HepG2 (cell line): Measurements from ENCODE around the gene LSMEM2. TPM values are rescaled to one million over a fixed set of nuclear protein-coding genes. Genes with fewer than 3 reads are reported as not detected.
A peak's percentile ranks its signal among the peaks of the same experiment; 100 is the strongest.

Source experiments
- DMAP1 ChIP-seq: IDR thresholded peaks from 2 replicates; pipeline ENCODE4 v1.6.1; 2016
- HNF1B ChIP-seq: sonication (generic); formaldehyde crosslinking; IDR thresholded peaks from 2 replicates; pipeline ENCODE4 v1.5.1; 2020; ENCODE audit warnings: mild to moderate bottlenecking, moderate library complexity, missing genetic modification reagents
- IRF2 ChIP-seq: IDR thresholded peaks from 2 replicates; pipeline ENCODE4 v1.6.1; 2018; ENCODE audit warnings: missing genetic modification reagents, missing compliant biosample characterization
- JUNB ChIP-seq: sonication (generic); formaldehyde crosslinking; IDR thresholded peaks from 2 replicates; pipeline ENCODE4 v1.8.0; 2022; ENCODE audit warnings: missing genetic modification reagents, mild to moderate bottlenecking, borderline replicate concordance
- MED1 ChIP-seq: sonication (generic); formaldehyde crosslinking; IDR thresholded peaks from 2 replicates; pipeline ENCODE4 v1.4.0; 2020; ENCODE audit warnings: missing genetic modification reagents
- NR2F6 ChIP-seq, 2 experiments: IDR thresholded peaks; 2 replicates each; pipeline ENCODE4 v1.6.1; 2016; ENCODE audit warnings: antibody characterized with exemption in 1 of 2, mild to moderate bottlenecking in 1 of 2
- PAXIP1 ChIP-seq: sonication (generic); formaldehyde crosslinking; conservative IDR thresholded peaks from 2 replicates; pipeline ENCODE4 v1.4.0; 2020; ENCODE audit warnings: mild to moderate bottlenecking, missing genetic modification reagents, moderate library complexity
- SETDB1 ChIP-seq: sonication (generic); formaldehyde crosslinking; IDR thresholded peaks from 2 replicates; pipeline ENCODE4 v1.5.1; 2020; ENCODE audit warnings: missing genetic modification reagents, mild to moderate bottlenecking, borderline replicate concordance
- U2AF1 ChIP-seq: fragments of 200-400 bp; formaldehyde crosslinking; optimal IDR thresholded peaks from 2 replicates; pipeline ENCODE3; 2017; ENCODE audit warnings: mild to moderate bottlenecking, low read depth, low read length
- ZBTB42 ChIP-seq: sonication (generic); formaldehyde crosslinking; IDR thresholded peaks from 2 replicates; pipeline ENCODE4 v1.5.0; 2020; ENCODE audit warnings: mild to moderate bottlenecking, missing genetic modification reagents
- ZFP37 ChIP-seq: sonication (generic); formaldehyde crosslinking; IDR thresholded peaks from 2 replicates; pipeline ENCODE4 v1.4.0; 2020; ENCODE audit warnings: missing genetic modification reagents, borderline replicate concordance
- ZNF431 ChIP-seq: sonication (generic); formaldehyde crosslinking; IDR thresholded peaks from 2 replicates; pipeline ENCODE4 v1.9.0; 2022; ENCODE audit warnings: missing genetic modification reagents, low read depth, mild to moderate bottlenecking, borderline replicate concordance
- ZNF441 ChIP-seq: sonication (generic); formaldehyde crosslinking; IDR thresholded peaks from 2 replicates; pipeline ENCODE4 v1.7.0; 2021; ENCODE audit warnings: missing genetic modification reagents, borderline replicate concordance
- ZNF513 ChIP-seq: sonication (generic); formaldehyde crosslinking; conservative IDR thresholded peaks from 2 replicates; pipeline ENCODE4 v1.5.0; 2020; ENCODE audit warnings: missing genetic modification reagents
- ZNF609 ChIP-seq: sonication (generic); formaldehyde crosslinking; IDR thresholded peaks from 2 replicates; pipeline ENCODE4 v1.4.0; 2020; ENCODE audit warnings: mild to moderate bottlenecking, missing genetic modification reagents, borderline replicate concordance
- polyA plus RNA-seq, 8 experiments: library from polyadenylated mRNA; depleted of rRNA in 3 of 8; stranded (reverse) in 7 of 8; unstranded in 1 of 8; fragments of >200 nt; fragmentation: Illumina TruSeq in 4 of 8; extraction: Trizol in 4 of 8; gene quantifications; 2 replicates each; pipeline versions ENCODE4 v1.2.1 to v1.2.3, GENCODE V29; 2011 to 2016; ENCODE audit warnings: low read depth in 4 of 8, missing spikeins in 1 of 8, mixed read lengths in 1 of 8; ENCODE audit not compliant: insufficient read depth in 1 of 8
- total RNA-seq, 5 experiments: library from RNA; depleted of rRNA; stranded (reverse); fragments of >200 nt; fragmentation: Illumina TruSeq; extraction: Trizol; gene quantifications; 2 replicates each; pipeline ENCODE4 v1.2.3, GENCODE V29; 2016; ENCODE audit warnings: low read depth in 1 of 5

The LSMEM2 gene
- total and polyA plus RNA-seq, 2 of the 13 experiments (the other 11 are each of a cell fraction or from before 2014, with no cell fraction given) = 0.07 to 0.41 TPM

GRCh38 chr3:50321336-50322114 is 42.6 kb downstream of the LSMEM2 start (continued):
- peak; percentile 57; the same call in 1 of the 2 replicates for TF ChIP-seq NR2F6 (IDR thresholded peaks at IDR 0.05)
- TF ChIP-seq NR2F6 (CRISPR knock-in tag; IDR thresholded peaks at IDR 0.05) = peak; percentile 71
- no peak for TF ChIP-seq HNF1B (CRISPR knock-in tag)
- no peak for TF ChIP-seq ZFP37 (CRISPR knock-in tag)
- TF ChIP-seq DMAP1 = peak; percentile 39; the same call in 1 of the 2 replicates
- peak; percentile 76 for TF ChIP-seq U2AF1
- TF ChIP-seq ZNF431 (CRISPR knock-in tag) = no peak; the same call in 1 of the 2 replicates
- TF ChIP-seq MED1 = peak; percentile 66
- TF ChIP-seq ZBTB42 (CRISPR knock-in tag) = no peak
- peak; percentile 95 for TF ChIP-seq PAXIP1 (CRISPR knock-in tag)
- TF ChIP-seq JUNB (CRISPR knock-in tag) = no peak
- no peak for TF ChIP-seq ZNF513
- TF ChIP-seq ZNF441 (CRISPR knock-in tag) = no peak; the same call in 1 of the 2 replicates
- peak; percentile 68 for TF ChIP-seq ZNF609 (CRISPR knock-in tag)
- no peak for TF ChIP-seq SETDB1 (CRISPR knock-in tag)
- TF ChIP-seq IRF2 (CRISPR knock-in tag) = no peak; the same call in 1 of the 2 replicates
